ENCODE measurements around the gene C1QTNF8.

DNA sequence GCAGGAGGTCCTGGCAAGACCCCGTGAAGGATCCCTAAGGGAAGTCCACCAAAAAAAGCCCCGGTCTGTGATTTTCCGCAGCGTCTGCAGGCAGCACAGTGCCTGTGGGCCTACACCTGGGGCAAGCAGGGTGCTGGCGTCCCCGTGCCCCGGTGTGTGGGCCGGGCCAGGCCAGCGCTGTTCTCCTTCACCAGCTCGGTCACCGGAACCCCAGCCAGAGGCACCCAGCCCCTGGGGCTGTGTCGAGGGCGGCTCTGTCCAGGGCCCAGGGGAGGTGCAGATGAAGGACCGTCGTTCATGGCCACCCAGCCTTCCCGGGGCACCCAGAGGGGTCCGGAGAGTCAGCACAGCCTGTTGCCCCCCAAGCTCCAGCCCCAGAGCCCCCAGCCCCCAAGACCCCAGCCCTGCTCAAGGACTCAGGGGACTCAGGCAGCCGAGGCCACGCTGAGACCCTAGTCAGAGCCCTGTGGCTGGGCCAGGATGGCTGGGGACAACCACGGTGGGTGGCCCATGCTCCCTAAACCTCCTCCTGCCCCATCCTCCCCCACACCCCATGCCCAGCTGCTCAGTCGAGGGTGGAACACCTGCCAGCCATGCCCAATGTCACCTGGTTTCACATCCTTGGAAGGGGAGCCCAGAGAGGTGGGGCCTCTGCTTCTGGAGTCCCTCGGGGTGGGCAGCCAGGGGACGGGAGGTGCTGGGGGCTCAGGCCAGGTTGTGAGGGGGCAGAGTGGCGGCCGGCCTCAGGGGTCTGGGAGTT lies 5.7 kb upstream of the C1QTNF8 start:
- TF ChIP-seq, protein P1, sequence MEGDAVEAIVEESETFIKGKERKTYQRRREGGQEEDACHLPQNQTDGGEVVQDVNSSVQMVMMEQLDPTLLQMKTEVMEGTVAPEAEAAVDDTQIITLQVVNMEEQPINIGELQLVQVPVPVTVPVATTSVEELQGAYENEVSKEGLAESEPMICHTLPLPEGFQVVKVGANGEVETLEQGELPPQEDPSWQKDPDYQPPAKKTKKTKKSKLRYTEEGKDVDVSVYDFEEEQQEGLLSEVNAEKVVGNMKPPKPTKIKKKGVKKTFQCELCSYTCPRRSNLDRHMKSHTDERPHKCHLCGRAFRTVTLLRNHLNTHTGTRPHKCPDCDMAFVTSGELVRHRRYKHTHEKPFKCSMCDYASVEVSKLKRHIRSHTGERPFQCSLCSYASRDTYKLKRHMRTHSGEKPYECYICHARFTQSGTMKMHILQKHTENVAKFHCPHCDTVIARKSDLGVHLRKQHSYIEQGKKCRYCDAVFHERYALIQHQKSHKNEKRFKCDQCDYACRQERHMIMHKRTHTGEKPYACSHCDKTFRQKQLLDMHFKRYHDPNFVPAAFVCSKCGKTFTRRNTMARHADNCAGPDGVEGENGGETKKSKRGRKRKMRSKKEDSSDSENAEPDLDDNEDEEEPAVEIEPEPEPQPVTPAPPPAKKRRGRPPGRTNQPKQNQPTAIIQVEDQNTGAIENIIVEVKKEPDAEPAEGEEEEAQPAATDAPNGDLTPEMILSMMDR (IDR thresholded peaks at IDR 0.05): no peak
- no peak for TF ChIP-seq POLR2A (IDR thresholded peaks at IDR 0.05)

Data from upper lobe of left lung (tissue), 4 donors.